ENCODE results near the gene PADI1.

GRCh38 chr1:17184822-17185484 is 20.0 kb upstream of the PADI1 start:
- TF ChIP-seq CTCF (IDR thresholded peaks at IDR 0.05): no peak
- TF ChIP-seq POLR2AphosphoS5 (IDR thresholded peaks at IDR 0.05): no peak
- no peak for TF ChIP-seq POLR2A (IDR thresholded peaks at IDR 0.05)

Data from suprapubic skin (tissue), 4 donors.